ENCODE results near the gene C4A. TPM values are rescaled to one million over a fixed set of nuclear protein-coding genes. Genes with fewer than 3 reads are reported as not detected.
A peak's percentile ranks its signal among the peaks of the same experiment; 100 is the strongest.
"Not testable (repeated sequence)": the region's sequence is repeated elsewhere in the genome, so short reads cannot be mapped to it uniquely, and the experiment has no call there.

Gene C4A
- total RNA-seq (2016; rRNA removed; fragmentation: Illumina TruSeq; extraction: Trizol) (73.0 and 165 TPM in 2 replicates), polyA plus RNA-seq (2011; rRNA removed) (478 and 755 TPM in 2 replicates), polyA minus RNA-seq (2011; rRNA and poly(A)+ RNA removed; ENCODE audit: low replicate concordance) (4.0 and 407 TPM in 2 replicates), Bru-seq, nascent RNA (percentile 44 among the genes with signal in this experiment), BruChase-seq, experiment 1, labeled RNA remaining after a 6-hour chase (percentile 66 among the genes with signal in this experiment), BruChase-seq, experiment 2, labeled RNA remaining after a 2-hour chase (percentile 51 among the genes with signal in this experiment)
- total RNA-seq (2016; cell fraction: cytosol; rRNA removed; fragmentation: Illumina TruSeq; extraction: Trizol; ENCODE audit: low read depth) = 12.9 and 15.6 TPM in 2 replicates
- 48.4 and 166 TPM in 2 replicates for total RNA-seq (2016; cell fraction: insoluble cytoplasmic fraction; rRNA removed; fragmentation: Illumina TruSeq; extraction: Trizol)
- total RNA-seq (2016; cell fraction: membrane; rRNA removed; fragmentation: Illumina TruSeq; extraction: Trizol) = 23.4 and 27.0 TPM in 2 replicates
- 212 and 258 TPM in 2 replicates for total RNA-seq (2016; cell fraction: nucleus; rRNA removed; fragmentation: Illumina TruSeq; extraction: Trizol)
- polyA plus RNA-seq (2011; cell fraction: cytosol; rRNA removed) = 352 and 505 TPM in 2 replicates
- 1,207 and 1,448 TPM in 2 replicates for polyA plus RNA-seq (2011; cell fraction: nucleus; rRNA removed)
- polyA plus RNA-seq (2012) = 360 and 704 TPM in 2 replicates
- polyA plus RNA-seq (2016; cell fraction: cytosol; fragmentation: Illumina TruSeq; extraction: Trizol; ENCODE audit: low read depth) = 15.2 and 17.1 TPM in 2 replicates
- 70.0 and 102 TPM in 2 replicates for polyA plus RNA-seq (2016; cell fraction: insoluble cytoplasmic fraction; fragmentation: Illumina TruSeq; extraction: Trizol; ENCODE audit: low read depth)
- polyA plus RNA-seq (2016; cell fraction: membrane; fragmentation: Illumina TruSeq; extraction: Trizol; ENCODE audit: low read depth) = 17.2 and 22.6 TPM in 2 replicates
- polyA plus RNA-seq (2016; cell fraction: nucleus; fragmentation: Illumina TruSeq; extraction: Trizol; ENCODE audit: insufficient read depth, low read depth) = 542 and 543 TPM in 2 replicates
- 168 and 210 TPM in 2 replicates for polyA minus RNA-seq (2011; cell fraction: cytosol; rRNA and poly(A)+ RNA removed)
- 349 and 437 TPM in 2 replicates for polyA minus RNA-seq (2011; cell fraction: nucleus; rRNA and poly(A)+ RNA removed)
- long read RNA-seq, experiment 1, full-length matches to known transcripts = 15 of 61 reads
- long read RNA-seq, experiment 1, partial matches to known transcripts = 41 of 61 reads
- long read RNA-seq, experiment 1, other reads (novel, unspliced or antisense) = 5 of 61 reads
- long read RNA-seq, experiment 2, full-length matches to known transcripts = 267 of 821 reads
- long read RNA-seq, experiment 2, partial matches to known transcripts = 414 of 821 reads
- long read RNA-seq, experiment 2, other reads (novel, unspliced or antisense) = 140 of 821 reads

GRCh38 chr6:31981744-31982143 lies at the start of gene C4A:
TSS of gene C4A (plus strand) at chr6:31982057. CDS start at chr6:31982108, 51 bp downstream.
- CTCF ChIA-PET (ENCODE audit: low intra/inter-chr PET ratio, low total read pairs); in situ Hi-C loops (cut with HindIII; ENCODE audit: extremely low pct_ligation_motif_present, low pct_unique_long_range_greater_than_20kb); H3K4me1 ChIP-seq (ENCODE audit: insufficient read depth, low read length); H3K36me3 ChIP-seq (replicated peaks in 1 of 2; ENCODE audit: control insufficient read depth in 1 of 2, insufficient read depth in 2 of 2, low read length in 2 of 2); H3K4me2 ChIP-seq (ENCODE audit: low read depth, low read length); H4K20me1 ChIP-seq (ENCODE audit: insufficient read depth, low read length); H3K27ac ChIP-seq (ENCODE audit: extremely low read length, insufficient read depth, low read length); POLR2A ChIA-PET; H3K9ac ChIP-seq (ENCODE audit: insufficient read depth, low read depth, low read length); H2AFZ ChIP-seq (ENCODE audit: low read length); H3K4me3 ChIP-seq (replicated peaks in 1 of 3; ENCODE audit: insufficient read depth in 1 of 3, low read depth in 2 of 3, low read length in 3 of 3); H3K9me3 ChIP-seq (ENCODE audit: low read length); DNase-seq (ENCODE audit: low spot score); intact Hi-C loops (cut with micrococcal nuclease; ENCODE audit: unreplicated experiment); BruUV-seq (replicated peaks); H3K79me2 ChIP-seq (ENCODE audit: insufficient read depth, low read length); H3K27me3 ChIP-seq (ENCODE audit: control insufficient read depth in 1 of 2, insufficient read depth in 2 of 2, low read length in 2 of 2): not testable (repeated sequence)
- peak; percentile 64 for FAIRE-seq
- peak; percentile 85 for ATAC-seq
- no CpG with 5 or more reads among the region's 7 CpGs for WGBS (ENCODE audit: low lambda C conversion rate)

GRCh38 chr6:31932137-31932536 lies 49.7 kb upstream of the C4A start:
- not testable (repeated sequence) for DNase-seq (ENCODE audit: low spot score); BruUV-seq (replicated peaks); FAIRE-seq

More at GRCh38 chr6:31932137-31932536, 49.7 kb upstream of the C4A start:
- Histone ChIP-seq H3K36me3 (replicated peaks in 1 of 2; ENCODE audit: control insufficient read depth in 1 of 2, insufficient read depth in 2 of 2, low read length in 2 of 2) (peaks cover 7 to 14% of the 10 kb centered on the region in 2 experiments; a peak in 4 of 5 replicates), H3K4me1 (ENCODE audit: insufficient read depth, low read length) (peaks cover 33% of the 10 kb centered on the region), H3K79me2 (ENCODE audit: insufficient read depth, low read length) (peaks cover 29% of the 10 kb centered on the region)
- intact Hi-C loops (cut with micrococcal nuclease; ENCODE audit: unreplicated experiment); ATAC-seq; in situ Hi-C loops (cut with HindIII; ENCODE audit: extremely low pct_ligation_motif_present, low pct_unique_long_range_greater_than_20kb); H3K4me3 ChIP-seq (replicated peaks in 1 of 3; ENCODE audit: insufficient read depth in 1 of 3, low read depth in 2 of 3, low read length in 3 of 3); H3K9ac ChIP-seq (ENCODE audit: insufficient read depth, low read depth, low read length); H3K4me2 ChIP-seq (ENCODE audit: low read depth, low read length); POLR2A ChIA-PET; H2AFZ ChIP-seq (ENCODE audit: low read length); CTCF ChIA-PET (ENCODE audit: low intra/inter-chr PET ratio, low total read pairs); H3K27me3 ChIP-seq (ENCODE audit: control insufficient read depth in 1 of 2, insufficient read depth in 2 of 2, low read length in 2 of 2); H4K20me1 ChIP-seq (ENCODE audit: insufficient read depth, low read length); H3K27ac ChIP-seq (ENCODE audit: extremely low read length, insufficient read depth, low read length); H3K9me3 ChIP-seq (ENCODE audit: low read length): not testable (repeated sequence)
- WGBS (ENCODE audit: low lambda C conversion rate) = 98% methylated on average over 9 of the region's 32 CpGs

All from HepG2 (cell line).